Prostate gland (tissue), 2 donors: Measurements from ENCODE around the gene NCOA3. TPM values are rescaled to one million over a fixed set of nuclear protein-coding genes. Genes with fewer than 3 reads are reported as not detected.
A peak's percentile ranks its signal among the peaks of the same experiment; 100 is the strongest.

Source experiments
- DNase-seq: peaks from one replicate; pipeline ENCODE4 v3.0.0-alpha.2; 2019; ENCODE audit warnings: low spot score
- H3K27ac ChIP-seq, 2 donors: fragments of 200-600 bp; sonication (generic); 2 replicates each; pipeline ENCODE4 v1.5.1; 2017 to 2019
- H3K27me3 ChIP-seq: fragments of 200-600 bp; sonication (generic); replicated peaks from 2 replicates; pipeline ENCODE4 v1.5.1; 2019; ENCODE audit not compliant: insufficient read depth
- H3K36me3 ChIP-seq, 2 donors: fragments of 200-600 bp; sonication (generic); 1 replicate in 1 of 2; 2 replicates in 1 of 2; pipeline versions ENCODE4 v1.5.1 to v1.8.1; 2017 to 2019
- H3K4me1 ChIP-seq: fragments of 200-600 bp; sonication (generic); replicated peaks from 2 replicates; pipeline ENCODE4 v1.5.1; 2019
- H3K4me3 ChIP-seq, 2 donors: fragments of 200-600 bp; sonication (generic); 2 replicates each; pipeline ENCODE4 v1.5.1; 2017 to 2019
- H3K9me3 ChIP-seq: fragments of 200-600 bp; sonication (generic); 2 replicates; pipeline ENCODE4 v1.5.1; 2017
- CTCF ChIP-seq, 4 experiments: fragments of 200-600 bp in 2 of 4; fragments of 450-650 bp in 2 of 4; sonication (generic) in 2 of 4; IDR thresholded peaks; 1 replicate in 3 of 4; 2 replicates in 1 of 4; pipeline ENCODE4 v1.5.1; 2016 to 2019; ENCODE audit warnings: antibody characterized with exemption in 4 of 4, mild to moderate bottlenecking in 2 of 4, moderate library complexity in 2 of 4
- POLR2A ChIP-seq: fragments of 450-650 bp; IDR thresholded peaks from one replicate; pipeline ENCODE4 v1.6.1; 2016; ENCODE audit warnings: antibody characterized with exemption, mild to moderate bottlenecking
- POLR2AphosphoS5 ChIP-seq: sonication (generic); formaldehyde crosslinking; IDR thresholded peaks from one replicate; pipeline ENCODE4 v1.6.1; 2017; ENCODE audit warnings: antibody characterized with exemption
- WGBS: methylation state at CpG from one replicate; pipeline ENCODE4 v1.1.5; 2018; 5-methylcytosine and 5-hydroxymethylcytosine counted together
- intact Hi-C: fragments of 100-400 bp; cut with DNase I; formaldehyde crosslinking; loops from one replicate; pipeline ENCODE4 v1.14.2; 2022
- total RNA-seq, 2 donors: library from RNA; depleted of rRNA; stranded (reverse); fragments of >200 nt; gene quantifications; one replicate each; pipeline ENCODE4 v1.1.0, GENCODE V29; 2016

The NCOA3 gene
- total RNA-seq, 2 donors from 2014 or later: 21.6 to 35.6 TPM

DNA sequence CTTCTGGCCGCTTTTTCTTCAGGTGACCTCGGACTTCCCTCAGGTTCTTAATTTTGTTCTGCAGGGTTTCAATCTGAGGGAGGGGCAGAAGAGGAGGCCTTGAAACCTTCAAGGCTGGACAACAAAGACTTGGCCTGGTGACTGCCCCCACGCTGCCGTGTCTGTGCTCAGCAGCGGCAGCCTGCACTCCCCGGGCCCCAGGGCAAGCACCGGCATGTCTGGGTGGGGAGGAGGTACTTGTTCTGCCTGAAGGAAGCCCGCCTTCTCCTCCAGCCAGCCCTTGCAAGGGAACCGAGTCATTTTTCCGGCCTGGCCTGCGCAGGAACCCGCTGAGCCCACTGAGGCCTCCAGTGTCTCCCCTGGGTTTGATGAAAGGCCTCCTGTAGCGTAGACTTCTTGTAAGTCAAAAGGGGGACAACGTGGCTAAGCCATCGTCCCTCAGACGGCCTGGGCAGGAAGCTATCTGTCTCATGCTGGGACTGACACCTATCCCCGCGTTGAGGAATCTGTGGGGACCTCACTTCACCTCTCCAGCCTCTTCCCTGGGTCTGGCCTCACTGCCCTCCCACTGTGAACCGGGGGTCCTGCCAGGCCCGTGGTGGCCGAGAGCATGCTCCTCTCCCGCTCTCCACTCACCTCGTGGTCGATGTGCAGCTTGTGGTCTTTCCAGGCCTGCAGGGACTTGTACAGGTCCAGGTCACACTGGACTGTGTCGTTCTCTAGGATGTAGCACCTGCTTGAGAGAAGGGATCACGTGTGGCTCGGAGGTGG lies 163.7 kb downstream of the NCOA3 start:
- Histone ChIP-seq H3K27ac (no peak overlapping the region), H3K9me3 (no peaks in the 10 kb centered on the region), H3K27me3 (no peaks in the 10 kb centered on the region), H3K4me3 (no peak overlapping the region), H3K4me1 (no peaks in the 10 kb centered on the region), H3K36me3 (no peaks in the 10 kb centered on the region)
- no peak for DNase-seq
- 79% methylated on average over 27 of the region's 27 CpGs for WGBS
- intact Hi-C loops: no loop called here
- TF ChIP-seq POLR2AphosphoS5 (no peak), CTCF (IDR thresholded peaks at IDR 0.05) (peak in 1 of 4 experiments; percentile 23)

DNA sequence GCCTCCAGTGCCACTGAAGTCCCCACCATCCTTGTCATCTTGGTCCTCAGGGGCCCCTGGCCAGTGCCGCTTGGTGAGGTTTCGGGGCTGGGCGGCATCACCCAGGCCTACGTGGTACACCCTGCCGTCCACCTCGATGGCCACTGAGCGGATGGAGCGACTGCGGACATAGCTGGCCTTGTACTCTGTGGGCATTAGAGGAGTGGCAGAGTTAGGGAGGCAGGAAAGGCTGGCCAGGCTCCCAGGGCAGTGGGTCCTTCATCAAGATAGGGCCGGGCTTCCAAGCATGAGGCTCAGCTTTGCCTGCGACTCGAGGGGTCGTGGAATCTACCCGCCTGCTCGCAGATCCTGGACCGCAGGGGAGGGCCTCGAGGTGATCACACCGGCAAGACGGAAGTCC lies 164.6 kb downstream of the NCOA3 start:
- H3K27me3 ChIP-seq: no peaks in the 10 kb centered on the region
- intact Hi-C loops: no loop called here
- no peak for DNase-seq
- TF ChIP-seq POLR2AphosphoS5 (no peak), CTCF (IDR thresholded peaks at IDR 0.05) (no peak), POLR2A (no peak)
- H3K9me3 ChIP-seq: no peaks in the 10 kb centered on the region
- no peaks in the 10 kb centered on the region for H3K36me3 ChIP-seq
- H3K27ac ChIP-seq: no peak overlapping the region
- 97% methylated on average over 19 of the region's 19 CpGs for WGBS
- no peak overlapping the region for H3K4me3 ChIP-seq
- H3K4me1 ChIP-seq: no peaks in the 10 kb centered on the region

GRCh38 chr20:47667086-47667485 lies 165.4 kb downstream of the NCOA3 start:
- no peak for DNase-seq
- Histone ChIP-seq H3K36me3 (no peaks in the 10 kb centered on the region), H3K27me3 (no peaks in the 10 kb centered on the region), H3K4me3 (no peak overlapping the region), H3K9me3 (no peaks in the 10 kb centered on the region), H3K27ac (no peak overlapping the region), H3K4me1 (no peaks in the 10 kb centered on the region)
- intact Hi-C loops: no loop called here
- 93% methylated on average over 5 of the region's 5 CpGs for WGBS
- no peak for TF ChIP-seq POLR2AphosphoS5
- no peak for TF ChIP-seq POLR2A
- TF ChIP-seq CTCF (IDR thresholded peaks at IDR 0.05): no peak

- Histone ChIP-seq H3K4me1 (no peaks in the 10 kb centered on the region), H3K4me3 (no peak overlapping the region), H3K9me3 (no peaks in the 10 kb centered on the region), H3K27ac (no peak overlapping the region), H3K36me3 (no peaks in the 10 kb centered on the region), H3K27me3 (no peaks in the 10 kb centered on the region)
- intact Hi-C loops: no loop called here
- TF ChIP-seq POLR2A: no peak
- TF ChIP-seq CTCF (IDR thresholded peaks at IDR 0.05): no peak
- no peak for TF ChIP-seq POLR2AphosphoS5
- DNase-seq: no peak
- 81% methylated on average over 19 of the region's 19 CpGs for WGBS
These were observed 166.0 kb downstream of the NCOA3 start for GRCh38 chr20:47667531-47668312.
